Stimulated activated CD8-positive, alpha-beta memory T cell treated with anti-CD3 and anti-CD28 coated beads, Interleukin-4, amount 100 ng/mL, for 48 hours (primary cell): Measurements from ENCODE around the gene NFKBIB.
"Not testable (repeated sequence)": the region's sequence is repeated elsewhere in the genome, so short reads cannot be mapped to it uniquely, and the experiment has no call there.

ENCODE experiments used
- DNase-seq: peaks from one replicate; pipeline ENCODE4 v3.0.0-alpha.2; 2020

NFKBIB gene

GRCh38 chr19:38899447-38900201 lies at the start of gene NFKBIB, which contains the start of gene SIRT2:
Gene NFKBIB, plus strand, starts transcription at chr19:38899969. Its CDS starts 64 bp downstream, at chr19:38900033.
Gene SIRT2, minus strand, starts transcription at chr19:38899618. Its CDS starts 97 bp downstream, at chr19:38899521.
- peak; percentile 99 for DNase-seq

- DNase-seq: peak; percentile 98
Observed at GRCh38 chr19:38850436-38850975, 49.3 kb upstream of the NFKBIB start.

GRCh38 chr19:38850976-38851621 lies 48.7 kb upstream of the NFKBIB start:
- DNase-seq: peak; percentile 64

- peak; percentile 94 for DNase-seq
Observed at GRCh38 chr19:38851622-38852230, 48.0 kb upstream of the NFKBIB start.

GRCh38 chr19:38852231-38853044 lies 47.3 kb upstream of the NFKBIB start:
- peak; percentile 75 for DNase-seq

GRCh38 chr19:38853214-38853613 lies 46.6 kb upstream of the NFKBIB start:
- DNase-seq: no peak

- not testable (repeated sequence) for DNase-seq
Observed at GRCh38 chr19:38854961-38855360, 44.8 kb upstream of the NFKBIB start.

GRCh38 chr19:38855751-38856150 lies 44.0 kb upstream of the NFKBIB start:
- DNase-seq: not testable (repeated sequence)

- no peak for DNase-seq
Observed at GRCh38 chr19:38856813-38857212, 43.0 kb upstream of the NFKBIB start.

- DNase-seq: not testable (repeated sequence)
Observed at GRCh38 chr19:38859631-38860204, 40.1 kb upstream of the NFKBIB start.

GRCh38 chr19:38861368-38861767 lies 38.4 kb upstream of the NFKBIB start:
- no peak for DNase-seq

- no peak for DNase-seq
Observed at GRCh38 chr19:38862321-38863059, 37.3 kb upstream of the NFKBIB start.

- no peak for DNase-seq
Observed at GRCh38 chr19:38867171-38867780, 32.5 kb upstream of the NFKBIB start.

GRCh38 chr19:38868551-38868950 lies 31.2 kb upstream of the NFKBIB start:
- DNase-seq: no peak

GRCh38 chr19:38869160-38869835 lies 30.5 kb upstream of the NFKBIB start:
- DNase-seq: peak; percentile 61

GRCh38 chr19:38869836-38870607 lies 29.7 kb upstream of the NFKBIB start:
- peak; percentile 95 for DNase-seq

GRCh38 chr19:38870612-38871011 lies 29.2 kb upstream of the NFKBIB start:
- no peak for DNase-seq

- not testable (repeated sequence) for DNase-seq
Observed at GRCh38 chr19:38873400-38873799, 26.4 kb upstream of the NFKBIB start.

- no peak for DNase-seq
Observed at GRCh38 chr19:38875656-38876395, 23.9 kb upstream of the NFKBIB start.
